Measurements from ENCODE around the gene ADAMTSL3. TPM values are rescaled to one million over a fixed set of nuclear protein-coding genes. Genes with fewer than 3 reads are reported as not detected.

ADAMTSL3 gene
- total RNA-seq, 2 experiments from 2014 or later = not detected

DNA sequence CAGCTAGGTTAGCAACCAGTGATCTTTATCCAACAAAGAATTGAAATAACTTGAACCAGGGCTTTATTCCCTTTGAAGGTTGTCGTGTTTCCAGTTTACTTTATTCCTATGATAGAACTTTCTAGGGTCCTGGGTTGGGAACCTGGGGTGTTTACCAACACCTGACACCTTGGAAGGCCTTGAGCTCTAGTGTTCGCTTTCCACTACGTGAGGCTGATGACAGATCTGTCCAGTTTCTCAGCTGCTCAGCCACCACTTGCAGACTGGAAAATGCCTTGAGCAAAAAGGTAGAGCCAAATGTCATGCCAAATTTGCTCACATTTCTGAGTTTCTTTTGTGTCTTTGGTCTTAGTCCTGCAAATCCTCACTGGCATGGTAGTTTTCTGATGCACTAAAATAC lies 227.2 kb downstream of the ADAMTSL3 start:
- peaks cover 2% of the 10 kb centered on the region for H3K27me3 Mint-ChIP-seq
- no peaks in the 10 kb centered on the region for H3K9me3 Mint-ChIP-seq
- H3K36me3 Mint-ChIP-seq = no peaks in the 10 kb centered on the region
- POLR2A ChIA-PET = no interaction called here
- DNase-seq (no peak), ATAC-seq (ENCODE audit: low read depth) (no peak)
- no peak overlapping the region for H3K27ac Mint-ChIP-seq
- H3K4me1 Mint-ChIP-seq = no peaks in the 10 kb centered on the region
- H3K4me3 Mint-ChIP-seq = no peak overlapping the region

DNA sequence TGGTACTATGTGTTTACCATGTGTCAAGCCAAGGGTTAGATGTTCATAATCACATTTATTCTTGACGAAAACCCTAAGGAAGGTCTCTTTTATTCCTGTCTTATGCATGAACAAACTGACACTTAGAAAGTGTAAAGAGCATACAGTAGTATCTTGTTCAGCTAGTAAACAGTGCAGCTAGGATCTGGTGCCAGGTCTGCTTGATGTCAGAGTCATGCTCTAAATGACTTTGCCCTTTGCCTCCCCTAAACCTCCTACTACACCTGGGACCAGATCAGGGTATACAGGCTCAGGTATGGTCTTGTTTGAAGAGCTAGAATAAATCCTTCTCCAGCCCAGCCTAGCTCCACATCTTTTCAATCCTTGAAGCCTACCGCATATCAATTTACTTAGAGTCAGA lies 232.4 kb downstream of the ADAMTSL3 start:
- Mint-ChIP-seq H3K27me3 (peaks cover 4% of the 10 kb centered on the region), H3K4me3 (no peak overlapping the region), H3K36me3 (no peaks in the 10 kb centered on the region), H3K9me3 (no peaks in the 10 kb centered on the region), H3K4me1 (no peaks in the 10 kb centered on the region), H3K27ac (no peak overlapping the region)
- no peak for DNase-seq
- POLR2A ChIA-PET = no interaction called here
- ATAC-seq (ENCODE audit: low read depth) = no peak

DNA sequence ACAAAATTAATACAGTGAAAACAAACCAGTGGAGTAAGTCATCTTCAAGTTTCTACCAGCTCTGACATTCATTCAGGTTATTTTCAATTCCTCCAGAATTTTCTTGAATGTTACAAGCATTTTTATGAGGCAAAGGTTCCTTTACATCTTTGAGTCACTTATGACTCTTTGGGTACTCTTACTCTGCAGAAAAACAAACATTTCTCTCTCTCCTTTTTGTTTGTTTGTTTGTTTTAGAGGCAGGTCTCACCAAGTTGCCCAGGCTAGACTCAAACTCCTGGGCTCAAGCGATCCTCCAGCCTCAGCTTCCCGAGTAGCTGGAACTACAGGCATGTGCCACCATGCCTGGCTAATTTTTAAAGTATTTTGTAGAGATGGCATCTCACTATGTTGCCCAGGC lies 233.5 kb downstream of the ADAMTSL3 start:
- H3K36me3 Mint-ChIP-seq = no peaks in the 10 kb centered on the region
- H3K9me3 Mint-ChIP-seq = no peaks in the 10 kb centered on the region
- POLR2A ChIA-PET = no interaction called here
- H3K4me3 Mint-ChIP-seq = no peak overlapping the region
- ATAC-seq (ENCODE audit: low read depth) = no peak
- no peak overlapping the region for H3K27ac Mint-ChIP-seq
- peaks cover 2% of the 10 kb centered on the region for H3K27me3 Mint-ChIP-seq
- H3K4me1 Mint-ChIP-seq = no peaks in the 10 kb centered on the region
- no peak for DNase-seq

- Mint-ChIP-seq H3K36me3 (no peaks in the 10 kb centered on the region), H3K4me3 (no peak overlapping the region), H3K27ac (no peak overlapping the region), H3K27me3 (peaks cover 4% of the 10 kb centered on the region), H3K9me3 (no peaks in the 10 kb centered on the region), H3K4me1 (no peaks in the 10 kb centered on the region)
- POLR2A ChIA-PET = no interaction called here
- DNase-seq (no peak), ATAC-seq (ENCODE audit: low read depth) (no peak)
These were observed 234.0 kb downstream of the ADAMTSL3 start for GRCh38 chr15:83887961-83888360.

DNA sequence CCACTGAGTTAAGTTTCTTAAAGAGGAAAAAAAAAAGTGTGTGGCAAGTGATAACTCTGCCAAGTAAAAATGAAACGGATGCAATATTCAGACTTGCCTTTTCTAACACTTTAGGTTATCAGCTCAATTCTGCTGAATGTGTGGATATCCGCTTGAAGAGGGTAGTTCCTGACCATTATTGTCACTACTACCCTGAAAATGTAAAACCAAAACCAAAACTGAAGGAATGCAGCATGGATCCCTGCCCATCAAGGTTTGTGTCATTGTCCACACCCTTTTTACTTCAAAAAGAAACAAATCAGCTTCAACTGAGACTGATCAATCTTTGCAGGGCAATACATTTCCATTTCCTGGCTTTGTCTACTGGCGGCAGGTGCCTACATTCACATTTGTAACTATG lies 236.1 kb downstream of the ADAMTSL3 start:
- no peak for DNase-seq
- Mint-ChIP-seq H3K27me3 (peaks cover 7% of the 10 kb centered on the region), H3K4me3 (no peak overlapping the region), H3K36me3 (no peaks in the 10 kb centered on the region), H3K27ac (no peak overlapping the region), H3K4me1 (no peaks in the 10 kb centered on the region), H3K9me3 (no peaks in the 10 kb centered on the region)
- no peak for ATAC-seq (ENCODE audit: low read depth)
- POLR2A ChIA-PET = no interaction called here

- peaks cover 7% of the 10 kb centered on the region for H3K27me3 Mint-ChIP-seq
- ATAC-seq (ENCODE audit: low read depth) = no peak
- no peaks in the 10 kb centered on the region for H3K36me3 Mint-ChIP-seq
- POLR2A ChIA-PET = no interaction called here
- no peaks in the 10 kb centered on the region for H3K4me1 Mint-ChIP-seq
- H3K27ac Mint-ChIP-seq = no peak overlapping the region
- H3K9me3 Mint-ChIP-seq = no peaks in the 10 kb centered on the region
- no peak for DNase-seq
- no peak overlapping the region for H3K4me3 Mint-ChIP-seq
These were observed 236.7 kb downstream of the ADAMTSL3 start for GRCh38 chr15:83890587-83890986.

DNA sequence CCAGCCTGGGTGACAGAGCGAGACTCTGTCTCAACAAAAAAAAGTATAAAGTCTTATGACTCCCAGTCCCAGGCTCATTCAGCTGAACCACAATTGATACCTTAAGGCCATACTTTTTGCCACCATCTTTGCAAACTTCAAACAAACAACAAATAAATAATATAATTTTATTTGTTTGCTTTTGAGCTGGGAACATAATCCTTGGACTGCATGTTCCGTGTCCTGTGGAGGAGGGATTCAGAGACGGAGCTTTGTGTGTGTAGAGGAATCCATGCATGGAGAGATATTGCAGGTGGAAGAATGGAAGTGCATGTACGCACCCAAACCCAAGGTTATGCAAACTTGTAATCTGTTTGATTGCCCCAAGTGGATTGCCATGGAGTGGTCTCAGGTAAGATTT lies 238.6 kb downstream of the ADAMTSL3 start:
- H3K9me3 Mint-ChIP-seq = no peaks in the 10 kb centered on the region
- no peak for ATAC-seq (ENCODE audit: low read depth)
- POLR2A ChIA-PET = no interaction called here

DNA sequence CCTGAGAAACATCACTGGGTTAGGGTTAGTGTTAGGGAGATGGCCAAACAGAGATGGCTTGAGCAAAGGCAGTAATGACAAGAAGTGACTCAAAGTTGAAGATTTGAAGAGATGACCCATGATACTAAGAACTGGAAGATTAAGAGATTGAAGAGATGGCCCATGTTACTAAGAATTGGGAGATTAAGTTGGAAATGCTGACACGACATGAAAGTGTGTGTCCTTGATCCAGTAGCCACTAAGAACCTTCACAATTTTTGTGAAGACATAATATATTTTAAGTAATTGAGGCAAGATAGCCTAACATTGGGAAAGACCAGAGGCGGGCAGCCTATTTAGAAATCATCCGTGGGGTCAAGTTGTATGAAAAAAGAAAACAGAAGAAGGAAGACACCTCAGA lies 239.4 kb downstream of the ADAMTSL3 start:
- H3K4me3 Mint-ChIP-seq = no peak overlapping the region
- no peaks in the 10 kb centered on the region for H3K36me3 Mint-ChIP-seq
- no peak overlapping the region for H3K27ac Mint-ChIP-seq
- H3K9me3 Mint-ChIP-seq = no peaks in the 10 kb centered on the region
- POLR2A ChIA-PET = no interaction called here
- no peak for DNase-seq
- no peak for ATAC-seq (ENCODE audit: low read depth)
- H3K4me1 Mint-ChIP-seq = no peaks in the 10 kb centered on the region
- H3K27me3 Mint-ChIP-seq = peaks cover 7% of the 10 kb centered on the region

More for the DNA sequence above, 238.6 kb downstream of the ADAMTSL3 start:
- Mint-ChIP-seq H3K4me1 (no peaks in the 10 kb centered on the region), H3K4me3 (no peak overlapping the region), H3K27me3 (peaks cover 7% of the 10 kb centered on the region), H3K36me3 (no peaks in the 10 kb centered on the region), H3K27ac (no peak overlapping the region)
- no peak for DNase-seq

GRCh38 chr15:83897037-83897436 lies 243.1 kb downstream of the ADAMTSL3 start:
- Mint-ChIP-seq H3K4me3 (no peak overlapping the region), H3K27me3 (peaks cover 7% of the 10 kb centered on the region), H3K27ac (no peak overlapping the region), H3K4me1 (no peaks in the 10 kb centered on the region), H3K9me3 (no peaks in the 10 kb centered on the region), H3K36me3 (no peaks in the 10 kb centered on the region)
- POLR2A ChIA-PET = no interaction called here
- DNase-seq (no peak), ATAC-seq (ENCODE audit: low read depth) (no peak)

- DNase-seq (no peak), ATAC-seq (ENCODE audit: low read depth) (no peak)
- Mint-ChIP-seq H3K4me1 (no peaks in the 10 kb centered on the region), H3K27me3 (peaks cover 5% of the 10 kb centered on the region), H3K4me3 (no peak overlapping the region), H3K36me3 (no peaks in the 10 kb centered on the region), H3K9me3 (no peaks in the 10 kb centered on the region), H3K27ac (no peak overlapping the region)
- POLR2A ChIA-PET = no interaction called here
These were observed 244.4 kb downstream of the ADAMTSL3 start for GRCh38 chr15:83898361-83898760.

DNA sequence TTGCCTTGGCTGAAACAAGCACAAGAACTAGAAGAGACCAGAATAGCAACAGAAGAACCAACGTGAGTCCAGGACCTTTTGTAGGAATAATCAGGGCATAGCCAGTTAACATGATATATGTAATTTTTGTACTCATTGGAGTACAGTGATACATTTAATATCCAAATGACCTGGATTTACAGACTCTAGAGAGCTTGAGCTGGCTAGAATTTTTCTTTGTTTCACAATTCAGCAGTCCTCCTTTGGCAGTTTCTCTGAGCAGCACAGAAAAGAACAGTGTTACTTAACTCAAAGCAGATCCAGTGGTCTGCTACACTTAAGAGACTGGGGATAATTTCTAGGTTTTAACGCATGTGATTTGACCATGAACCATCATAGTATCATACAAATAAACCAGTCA lies 245.7 kb downstream of the ADAMTSL3 start:
- Mint-ChIP-seq H3K4me1 (no peaks in the 10 kb centered on the region), H3K36me3 (no peaks in the 10 kb centered on the region), H3K9me3 (no peaks in the 10 kb centered on the region), H3K4me3 (no peak overlapping the region), H3K27me3 (peaks cover 5% of the 10 kb centered on the region), H3K27ac (no peak overlapping the region)
- DNase-seq (no peak), ATAC-seq (ENCODE audit: low read depth) (no peak)
- POLR2A ChIA-PET = no interaction called here

DNA sequence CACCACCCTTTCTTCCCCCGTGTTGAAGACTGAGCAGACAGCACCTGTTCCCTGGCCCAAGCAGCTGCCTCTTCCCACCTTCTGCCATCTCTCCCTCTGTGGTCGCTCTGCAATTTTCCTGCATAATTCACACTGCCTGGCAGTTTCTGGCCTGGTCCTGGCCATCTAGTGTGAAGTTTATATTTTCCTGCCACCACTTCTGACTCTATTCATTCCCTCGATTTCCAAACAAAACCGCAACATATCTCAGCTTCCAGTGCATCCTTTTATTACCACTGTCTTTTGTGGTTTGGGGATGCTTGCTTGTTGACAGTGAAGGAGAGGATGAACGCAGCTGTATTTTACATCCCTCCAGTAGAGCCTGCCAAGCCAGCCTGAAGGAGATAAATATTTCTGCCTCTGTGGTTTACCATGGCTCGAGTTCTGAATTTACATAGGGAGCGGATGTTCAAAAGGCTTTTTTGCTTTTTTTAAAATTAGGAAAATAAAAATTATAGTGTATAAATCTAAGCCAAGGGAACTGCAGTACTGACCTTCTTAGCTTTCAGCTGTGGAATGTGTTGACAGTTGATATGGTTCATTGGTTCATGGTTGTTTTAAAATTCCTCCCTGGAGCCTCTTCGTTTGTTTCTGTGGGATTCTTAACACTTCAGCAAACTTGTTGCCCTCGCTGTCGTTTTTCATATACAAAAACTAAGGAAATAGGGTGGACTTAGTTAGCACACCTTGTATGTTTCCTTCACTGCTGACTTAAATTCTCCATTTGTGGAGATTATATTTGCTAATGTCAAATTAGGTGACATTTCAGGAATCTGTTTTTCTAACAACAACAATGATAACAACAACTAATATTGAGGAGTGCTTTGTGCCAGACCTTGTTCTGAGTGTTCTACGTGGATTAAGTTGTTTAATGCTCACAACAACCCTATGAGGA lies 250.5 kb downstream of the ADAMTSL3 start:
- no peak overlapping the region for H3K27ac Mint-ChIP-seq
- no peaks in the 10 kb centered on the region for H3K4me1 Mint-ChIP-seq
- ATAC-seq (ENCODE audit: low read depth) = no peak
- no peaks in the 10 kb centered on the region for H3K9me3 Mint-ChIP-seq
- no peak overlapping the region for H3K4me3 Mint-ChIP-seq
- POLR2A ChIA-PET = no interaction called here
- H3K27me3 Mint-ChIP-seq = peaks cover 4% of the 10 kb centered on the region
- H3K36me3 Mint-ChIP-seq = no peaks in the 10 kb centered on the region
- DNase-seq = no peak

- no peaks in the 10 kb centered on the region for H3K9me3 Mint-ChIP-seq
- DNase-seq (no peak), ATAC-seq (ENCODE audit: low read depth) (no peak)
- no peaks in the 10 kb centered on the region for H3K4me1 Mint-ChIP-seq
- H3K27ac Mint-ChIP-seq = no peak overlapping the region
- no peaks in the 10 kb centered on the region for H3K36me3 Mint-ChIP-seq
- POLR2A ChIA-PET = no interaction called here
- H3K4me3 Mint-ChIP-seq = no peak overlapping the region
- H3K27me3 Mint-ChIP-seq = peaks cover 4% of the 10 kb centered on the region
These were observed 251.8 kb downstream of the ADAMTSL3 start for GRCh38 chr15:83905556-83906273.

DNA sequence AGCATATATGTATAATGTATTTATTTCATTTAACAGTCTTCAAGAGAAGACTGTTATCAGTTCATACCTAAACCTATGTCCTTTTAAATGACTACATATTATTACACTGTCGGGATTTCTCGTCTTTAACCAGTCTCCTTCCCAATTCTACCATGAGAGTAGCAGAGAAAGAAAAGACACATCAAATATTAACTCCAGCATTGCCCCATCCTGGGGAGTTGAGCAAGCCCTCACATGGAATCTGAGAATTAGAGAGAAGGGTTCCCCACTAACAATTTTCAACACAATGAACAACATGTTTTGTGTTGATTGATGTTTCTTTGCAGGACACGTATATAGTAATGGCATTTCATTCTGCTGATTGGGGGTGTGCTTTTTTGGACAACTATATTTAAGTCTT lies 257.4 kb downstream of the ADAMTSL3 start:
- POLR2A ChIA-PET = no interaction called here
- H3K27ac Mint-ChIP-seq = no peak overlapping the region
- DNase-seq (no peak), ATAC-seq (ENCODE audit: low read depth) (no peak)
- no peaks in the 10 kb centered on the region for H3K9me3 Mint-ChIP-seq
- H3K4me3 Mint-ChIP-seq = no peak overlapping the region
- H3K27me3 Mint-ChIP-seq = peaks cover 6% of the 10 kb centered on the region
- H3K4me1 Mint-ChIP-seq = no peaks in the 10 kb centered on the region
- H3K36me3 Mint-ChIP-seq = no peaks in the 10 kb centered on the region
